NCI-H146 (cell line): ENCODE data around the gene MAP1LC3B2.
A peak's percentile ranks its signal among the peaks of the same experiment; 100 is the strongest.

ENCODE experiments used
- DNase-seq: peaks from one replicate; lab custom pipeline; 2025; lab: John Stamatoyannopoulos, UW

Gene MAP1LC3B2

GRCh38 chr12:116559162-116559935 is at the start of gene MAP1LC3B2:
Gene MAP1LC3B2, plus strand, starts transcription at chr12:116559381. Its CDS starts 16,562 bp downstream, at chr12:116575943.
- no peak for DNase-seq

- DNase-seq, result no peak
Observed at GRCh38 chr12:116513944-116514343, 45.2 kb upstream of the MAP1LC3B2 start.

GRCh38 chr12:116515684-116516083 is 43.5 kb upstream of the MAP1LC3B2 start:
- DNase-seq, result no peak

- DNase-seq, result no peak
Observed at GRCh38 chr12:116516657-116517056, 42.5 kb upstream of the MAP1LC3B2 start.

GRCh38 chr12:116517431-116518045 is 41.6 kb upstream of the MAP1LC3B2 start:
- no peak for DNase-seq

- DNase-seq, result no peak
Observed at GRCh38 chr12:116520225-116520760, 38.9 kb upstream of the MAP1LC3B2 start.

- no peak for DNase-seq
Observed at GRCh38 chr12:116520801-116521471, 38.2 kb upstream of the MAP1LC3B2 start.

GRCh38 chr12:116524311-116524710 is 34.9 kb upstream of the MAP1LC3B2 start:
- DNase-seq, result no peak

GRCh38 chr12:116524964-116525379 is 34.2 kb upstream of the MAP1LC3B2 start:
- no peak for DNase-seq

- DNase-seq, result no peak
Observed at GRCh38 chr12:116525418-116526001, 33.7 kb upstream of the MAP1LC3B2 start.

GRCh38 chr12:116528065-116528464 is 31.1 kb upstream of the MAP1LC3B2 start:
- DNase-seq, result no peak

GRCh38 chr12:116528498-116528897 is 30.7 kb upstream of the MAP1LC3B2 start:
- DNase-seq, result no peak

- no peak for DNase-seq
Observed at GRCh38 chr12:116529048-116529447, 30.1 kb upstream of the MAP1LC3B2 start.

- no peak for DNase-seq
Observed at GRCh38 chr12:116529686-116530085, 29.5 kb upstream of the MAP1LC3B2 start.

- DNase-seq, result no peak
Observed at GRCh38 chr12:116532428-116532827, 26.8 kb upstream of the MAP1LC3B2 start.

- no peak for DNase-seq
Observed at GRCh38 chr12:116532986-116533342, 26.2 kb upstream of the MAP1LC3B2 start.

GRCh38 chr12:116533343-116534251 is 25.6 kb upstream of the MAP1LC3B2 start:
- DNase-seq, result peak; percentile 26

- no peak for DNase-seq
Observed at GRCh38 chr12:116534311-116535121, 24.7 kb upstream of the MAP1LC3B2 start.

- no peak for DNase-seq
Observed at GRCh38 chr12:116535241-116535640, 23.9 kb upstream of the MAP1LC3B2 start.

GRCh38 chr12:116537101-116537904 is 21.9 kb upstream of the MAP1LC3B2 start:
- no peak for DNase-seq
